ENCODE data around the gene ROM1.

ROM1 gene

GRCh38 chr11:62573006-62573591 lies 40.0 kb upstream of the ROM1 start:
- Histone ChIP-seq H3K9ac (ENCODE audit: insufficient read length) (peak overlapping the region; percentile 96), H3K9me3 (ENCODE audit: low read depth, low read length) (no peaks in the 10 kb centered on the region), H3K27ac (peak overlapping the region; percentile 87), H3K36me3 (ENCODE audit: insufficient read depth, low read length) (peaks cover 66% of the 10 kb centered on the region), H3K4me3 (peak overlapping the region; percentile 82)
- TF ChIP-seq FOXP2 (optimal IDR thresholded peaks at IDR 0.05; ENCODE audit: control extremely low read depth, extremely low read length, insufficient read depth): no peak
- TF ChIP-seq POLR2AphosphoS5 (IDR thresholded peaks at IDR 0.05; ENCODE audit: borderline replicate concordance, low read depth, low read length): no peak
- TF ChIP-seq EZH2 (IDR thresholded peaks at IDR 0.05): no peak
- no peak for DNase-seq (ENCODE audit: low read depth, low spot score)

GRCh38 chr11:62573592-62574362 lies 39.3 kb upstream of the ROM1 start, which contains the start of gene EEF1G:
Gene EEF1G, minus strand, starts transcription at chr11:62573891. Its CDS starts 49 bp downstream, at chr11:62573842.
- H3K36me3 ChIP-seq (ENCODE audit: insufficient read depth, low read length): peaks cover 67% of the 10 kb centered on the region

GRCh38 chr11:62574363-62575071 lies 38.5 kb upstream of the ROM1 start:
- no peak for DNase-seq (ENCODE audit: low read depth, low spot score)
- H3K36me3 ChIP-seq (ENCODE audit: insufficient read depth, low read length): peaks cover 65% of the 10 kb centered on the region
- no peak for TF ChIP-seq FOXP2 (optimal IDR thresholded peaks at IDR 0.05; ENCODE audit: control extremely low read depth, extremely low read length, insufficient read depth)
- no peak for TF ChIP-seq EZH2 (IDR thresholded peaks at IDR 0.05)
- no peak for TF ChIP-seq POLR2AphosphoS5 (IDR thresholded peaks at IDR 0.05; ENCODE audit: borderline replicate concordance, low read depth, low read length)
- peak overlapping the region; percentile 47; the same call in 1 of the 2 replicates for H3K27ac ChIP-seq
- H3K9ac ChIP-seq (ENCODE audit: insufficient read length): peak overlapping the region; percentile 87
- H3K4me3 ChIP-seq: peak overlapping the region; percentile 83
- H3K9me3 ChIP-seq (ENCODE audit: low read depth, low read length): no peaks in the 10 kb centered on the region

More at GRCh38 chr11:62573592-62574362, 39.3 kb upstream of the ROM1 start, which contains the start of gene EEF1G:
- H3K9ac ChIP-seq (ENCODE audit: insufficient read length): peak within 1 kb of the TSS; percentile 96
- peak within 1 kb of the TSS; percentile 87 for H3K27ac ChIP-seq
- TF ChIP-seq FOXP2 (optimal IDR thresholded peaks at IDR 0.05; ENCODE audit: control extremely low read depth, extremely low read length, insufficient read depth): peak; percentile 94
- no peak for TF ChIP-seq EZH2 (IDR thresholded peaks at IDR 0.05)
- peak; percentile 97 for TF ChIP-seq POLR2AphosphoS5 (IDR thresholded peaks at IDR 0.05; ENCODE audit: borderline replicate concordance, low read depth, low read length)
- peak within 1 kb of the TSS; percentile 83 for H3K4me3 ChIP-seq
- H3K9me3 ChIP-seq (ENCODE audit: low read depth, low read length): no peaks in the 10 kb centered on the region
- DNase-seq (ENCODE audit: low read depth, low spot score): peak; percentile 99

- Histone ChIP-seq H3K36me3 (ENCODE audit: insufficient read depth, low read length) (peaks cover 61% of the 10 kb centered on the region), H3K9ac (ENCODE audit: insufficient read length) (peak overlapping the region; percentile 87), H3K9me3 (ENCODE audit: low read depth, low read length) (no peaks in the 10 kb centered on the region), H3K27ac (no peak overlapping the region), H3K4me3 (peak overlapping the region; percentile 83)
- no peak for TF ChIP-seq POLR2AphosphoS5 (IDR thresholded peaks at IDR 0.05; ENCODE audit: borderline replicate concordance, low read depth, low read length)
- TF ChIP-seq EZH2 (IDR thresholded peaks at IDR 0.05): no peak
- no peak for TF ChIP-seq FOXP2 (optimal IDR thresholded peaks at IDR 0.05; ENCODE audit: control extremely low read depth, extremely low read length, insufficient read depth)
- no peak for DNase-seq (ENCODE audit: low read depth, low spot score)
These were observed 37.9 kb upstream of the ROM1 start for GRCh38 chr11:62575156-62575555.

GRCh38 chr11:62575837-62576236 lies 37.2 kb upstream of the ROM1 start:
- Histone ChIP-seq H3K36me3 (ENCODE audit: insufficient read depth, low read length) (peaks cover 57% of the 10 kb centered on the region), H3K4me3 (no peak overlapping the region), H3K27ac (no peak overlapping the region), H3K9ac (ENCODE audit: insufficient read length) (no peak overlapping the region), H3K9me3 (ENCODE audit: low read depth, low read length) (no peaks in the 10 kb centered on the region)
- no peak for DNase-seq (ENCODE audit: low read depth, low spot score)
- TF ChIP-seq FOXP2 (optimal IDR thresholded peaks at IDR 0.05; ENCODE audit: control extremely low read depth, extremely low read length, insufficient read depth): no peak
- TF ChIP-seq POLR2AphosphoS5 (IDR thresholded peaks at IDR 0.05; ENCODE audit: borderline replicate concordance, low read depth, low read length): no peak
- TF ChIP-seq EZH2 (IDR thresholded peaks at IDR 0.05): no peak

- no peak overlapping the region for H3K9ac ChIP-seq (ENCODE audit: insufficient read length)
- H3K36me3 ChIP-seq (ENCODE audit: insufficient read depth, low read length): peaks cover 53% of the 10 kb centered on the region
- H3K9me3 ChIP-seq (ENCODE audit: low read depth, low read length): no peaks in the 10 kb centered on the region
- no peak overlapping the region for H3K4me3 ChIP-seq
- no peak for DNase-seq (ENCODE audit: low read depth, low spot score)
- no peak for TF ChIP-seq FOXP2 (optimal IDR thresholded peaks at IDR 0.05; ENCODE audit: control extremely low read depth, extremely low read length, insufficient read depth)
- TF ChIP-seq POLR2AphosphoS5 (IDR thresholded peaks at IDR 0.05; ENCODE audit: borderline replicate concordance, low read depth, low read length): no peak
- TF ChIP-seq EZH2 (IDR thresholded peaks at IDR 0.05): no peak
- no peak overlapping the region for H3K27ac ChIP-seq
These were observed 35.9 kb upstream of the ROM1 start for GRCh38 chr11:62577046-62577714.

GRCh38 chr11:62578541-62578940 lies 34.5 kb upstream of the ROM1 start:
- H3K9me3 ChIP-seq (ENCODE audit: low read depth, low read length): no peaks in the 10 kb centered on the region
- DNase-seq (ENCODE audit: low read depth, low spot score): no peak
- no peak overlapping the region for H3K27ac ChIP-seq
- no peak for TF ChIP-seq EZH2 (IDR thresholded peaks at IDR 0.05)
- no peak for TF ChIP-seq POLR2AphosphoS5 (IDR thresholded peaks at IDR 0.05; ENCODE audit: borderline replicate concordance, low read depth, low read length)
- TF ChIP-seq FOXP2 (optimal IDR thresholded peaks at IDR 0.05; ENCODE audit: control extremely low read depth, extremely low read length, insufficient read depth): no peak
- H3K9ac ChIP-seq (ENCODE audit: insufficient read length): no peak overlapping the region
- H3K36me3 ChIP-seq (ENCODE audit: insufficient read depth, low read length): peaks cover 45% of the 10 kb centered on the region; the same call in 1 of the 2 replicates
- H3K4me3 ChIP-seq: no peak overlapping the region
